Stimulated activated CD8-positive, alpha-beta memory T cell treated with anti-CD3 and anti-CD28 coated beads, Interleukin-4, amount 100 ng/mL, for 4 hours (primary cell): Measurements from ENCODE around the gene PALM2AKAP2.

ENCODE experiments used
- DNase-seq, 2 donors: peaks; one replicate each; pipeline ENCODE4 v3.0.0-alpha.2; 2020; ENCODE audit warnings: low read depth in 2 of 2, low spot score in 1 of 2

The PALM2AKAP2 gene

GRCh38 chr9:109771796-109772531, 8.0 kb upstream of the PALM2AKAP2 start:
- no peak for DNase-seq

GRCh38 chr9:109775516-109775915, 4.5 kb upstream of the PALM2AKAP2 start:
- no peak for DNase-seq

DNA sequence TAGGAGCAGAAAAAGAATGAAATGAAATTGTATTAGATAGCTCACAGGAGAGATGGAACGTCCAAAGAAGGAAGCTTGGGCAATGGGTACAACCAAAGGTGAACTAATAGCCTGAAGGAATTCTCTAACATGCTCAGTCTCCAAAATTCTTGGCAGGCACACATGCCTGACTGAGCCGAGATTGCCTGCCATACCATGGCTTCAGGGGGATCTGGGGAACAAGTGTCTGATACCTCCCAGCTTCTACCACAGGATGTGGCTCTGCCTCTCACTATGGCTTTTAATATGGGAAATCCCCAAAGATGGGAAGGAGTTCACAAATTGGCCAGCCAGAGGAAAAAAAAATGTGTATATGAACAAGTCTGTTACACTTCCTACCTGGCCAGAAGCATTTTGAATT, 3.6 kb upstream of the PALM2AKAP2 start:
- DNase-seq, result no peak

DNA sequence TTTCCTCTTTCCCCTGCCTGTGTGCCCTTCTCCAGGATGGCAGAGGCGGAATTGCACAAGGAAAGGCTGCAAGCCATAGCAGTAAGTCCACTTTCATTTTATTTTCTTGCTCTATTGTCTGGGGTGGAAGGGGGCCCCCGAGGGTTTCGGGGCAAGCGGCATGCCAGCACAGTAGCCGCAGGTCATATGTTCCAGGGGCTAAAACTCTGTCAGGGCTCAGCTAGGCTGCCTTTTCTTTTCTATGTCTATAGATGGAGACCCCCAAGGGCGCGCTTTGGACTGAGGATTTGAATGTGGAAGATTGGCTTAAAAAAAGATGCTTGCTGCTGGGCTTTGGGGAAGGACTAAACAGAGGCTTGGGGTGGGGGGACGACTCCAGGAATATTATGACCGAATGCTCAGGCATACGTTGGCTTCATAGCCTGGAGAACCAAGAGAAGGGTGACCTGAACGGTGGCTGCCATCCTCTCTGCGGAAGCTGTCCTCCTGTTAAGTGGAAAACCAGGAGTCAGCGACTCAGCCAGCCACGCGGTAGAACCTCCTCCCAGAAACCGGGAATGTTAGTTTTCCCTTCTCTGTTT, 545 bp downstream of the PALM2AKAP2 start:
- no peak for DNase-seq

GRCh38 chr9:109781086-109781485, 1.1 kb downstream of the PALM2AKAP2 start:
- no peak for DNase-seq

GRCh38 chr9:109781541-109782197, 1.7 kb downstream of the PALM2AKAP2 start:
- no peak for DNase-seq

DNA sequence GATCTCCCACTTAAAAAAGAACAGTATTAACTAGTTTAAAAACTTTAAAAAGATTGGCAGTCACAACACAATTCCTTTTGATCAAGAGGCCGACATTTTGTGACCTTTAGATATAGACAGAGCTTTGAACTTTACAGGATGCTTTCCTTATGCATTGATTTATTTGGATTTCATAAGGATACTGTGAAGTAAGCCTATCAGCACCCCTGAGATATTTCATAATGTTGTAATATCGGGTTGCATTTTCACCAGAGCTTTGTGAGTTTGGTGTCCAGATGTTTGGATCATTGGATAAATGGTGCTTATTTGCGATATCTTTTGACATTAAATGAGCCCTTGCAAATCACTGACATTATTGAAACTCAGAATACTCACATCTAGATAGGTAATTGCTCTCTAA, 7.7 kb downstream of the PALM2AKAP2 start:
- DNase-seq, result no peak

- DNase-seq, result no peak
These were observed 9.6 kb downstream of the PALM2AKAP2 start for GRCh38 chr9:109789556-109789955.

DNA sequence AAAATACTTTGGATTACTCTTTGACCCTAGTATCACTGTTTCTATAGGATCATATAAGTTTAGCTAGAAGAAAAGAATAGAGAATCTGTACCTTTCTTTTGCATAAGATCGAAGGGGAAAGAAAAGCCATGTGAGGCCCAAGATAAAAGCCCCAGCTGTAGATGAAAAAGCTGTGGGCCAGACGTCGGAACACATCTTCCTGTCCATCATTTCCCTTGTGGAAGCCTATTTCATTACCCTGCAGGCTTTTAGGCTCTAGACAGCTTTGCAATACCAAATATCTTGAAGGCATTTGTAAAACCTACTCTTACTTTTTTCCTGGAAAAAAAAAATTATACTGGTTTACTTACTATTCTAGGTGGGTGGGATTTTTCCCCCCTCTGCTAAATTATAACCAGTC, 10.0 kb downstream of the PALM2AKAP2 start:
- no peak for DNase-seq

- DNase-seq, result no peak
These were observed 11.1 kb downstream of the PALM2AKAP2 start for GRCh38 chr9:109791003-109791677.

DNA sequence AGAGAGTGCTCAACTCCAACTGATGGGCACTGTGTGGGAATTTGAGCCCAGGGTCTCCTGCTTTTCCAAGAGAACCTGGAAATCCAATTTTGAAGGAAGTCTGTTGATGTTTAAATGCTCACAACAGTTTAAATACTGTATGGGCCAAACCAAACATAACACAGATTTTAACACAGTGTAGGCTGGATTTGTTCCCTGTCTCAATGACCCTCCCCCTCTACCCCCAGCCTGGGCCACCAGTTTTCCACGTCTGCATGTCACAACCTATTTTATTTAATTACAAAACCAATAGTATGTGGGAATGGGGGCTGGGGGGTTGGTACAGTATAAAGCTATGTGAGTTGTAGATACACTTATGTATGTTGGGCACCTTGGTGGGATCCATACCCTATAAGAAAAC, 11.7 kb downstream of the PALM2AKAP2 start:
- no peak for DNase-seq

DNA sequence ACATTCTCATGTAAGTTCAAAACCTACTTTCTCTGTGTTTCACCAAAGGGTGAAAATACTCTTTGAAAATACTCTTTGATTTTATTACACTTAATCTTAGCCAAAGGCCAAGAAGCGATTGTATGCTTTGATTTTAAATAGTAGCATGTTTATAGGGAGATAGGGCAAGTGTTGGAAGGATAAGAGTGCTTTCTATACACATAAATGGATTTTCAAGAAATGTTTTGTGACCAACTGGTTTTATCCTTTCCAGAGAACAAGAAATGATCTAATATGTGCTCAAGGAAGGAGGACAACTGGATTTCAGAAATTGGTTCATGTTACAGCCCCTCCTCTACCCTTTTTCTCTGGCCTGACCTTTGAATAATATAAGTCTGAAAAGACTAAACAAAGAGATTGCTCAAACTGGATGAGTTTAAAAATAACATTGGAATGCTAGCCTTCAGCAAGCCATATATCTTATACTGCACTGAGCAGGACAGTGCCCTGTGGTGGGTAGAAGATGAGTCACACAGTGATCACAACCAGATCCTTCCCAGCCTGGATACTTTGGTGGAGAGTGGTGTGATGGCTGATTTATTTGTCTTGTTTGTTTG, 13.1 kb downstream of the PALM2AKAP2 start:
- no peak for DNase-seq

- DNase-seq, result no peak
These were observed 13.9 kb downstream of the PALM2AKAP2 start for GRCh38 chr9:109793921-109794320.

DNA sequence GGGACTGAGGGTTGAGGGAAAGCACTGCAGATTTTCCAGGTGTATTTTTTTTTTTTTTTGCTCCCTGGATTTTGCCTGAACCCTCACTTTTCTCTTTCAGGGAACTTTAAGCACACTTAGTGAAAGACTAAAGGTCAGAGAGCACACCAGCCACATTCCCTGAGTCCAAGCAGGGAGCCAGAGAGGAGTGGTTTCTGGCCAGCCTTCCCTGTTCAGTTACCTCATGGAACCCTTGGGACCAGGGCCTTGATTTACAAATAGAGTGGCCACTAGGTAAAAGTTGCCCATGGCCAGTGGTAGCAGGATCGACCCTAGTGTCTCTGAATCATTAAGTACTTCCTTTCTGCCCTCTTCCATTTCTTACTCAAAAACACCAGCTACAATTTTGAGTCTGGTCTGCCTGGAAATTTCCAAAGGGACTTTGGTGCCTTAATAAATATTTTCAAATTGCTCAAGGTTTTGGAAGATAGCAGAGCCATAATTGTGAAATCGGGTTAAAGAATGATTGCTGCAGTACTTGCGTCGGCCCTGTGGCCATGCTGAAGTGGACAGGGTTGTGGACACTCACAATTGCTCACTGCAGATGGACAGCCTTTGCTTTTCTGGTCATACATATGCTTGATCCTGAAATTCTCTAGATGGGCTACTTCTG, 14.5 kb downstream of the PALM2AKAP2 start:
- no peak for DNase-seq

DNA sequence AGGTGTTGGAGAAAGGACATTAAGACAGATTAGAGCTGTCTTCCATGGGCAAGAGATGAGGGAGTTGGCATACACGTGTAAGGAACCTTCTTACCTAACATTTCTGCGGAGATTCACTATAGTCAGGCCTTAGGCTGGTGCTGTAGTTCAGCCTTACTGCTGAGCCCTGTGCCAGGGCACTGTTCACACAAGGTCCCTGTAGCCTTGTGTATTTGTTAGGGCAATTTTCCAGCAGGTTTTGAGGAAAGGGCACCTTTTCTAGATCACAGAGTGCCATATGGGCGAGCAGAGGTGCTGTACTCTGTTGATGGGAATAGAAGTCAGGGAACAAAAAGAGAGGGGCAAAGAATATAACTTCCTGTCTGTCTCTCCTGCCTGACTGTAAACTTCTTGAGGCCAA, 15.6 kb downstream of the PALM2AKAP2 start:
- no peak for DNase-seq

- DNase-seq, result no peak
These were observed 16.1 kb downstream of the PALM2AKAP2 start for GRCh38 chr9:109796078-109796477.

DNA sequence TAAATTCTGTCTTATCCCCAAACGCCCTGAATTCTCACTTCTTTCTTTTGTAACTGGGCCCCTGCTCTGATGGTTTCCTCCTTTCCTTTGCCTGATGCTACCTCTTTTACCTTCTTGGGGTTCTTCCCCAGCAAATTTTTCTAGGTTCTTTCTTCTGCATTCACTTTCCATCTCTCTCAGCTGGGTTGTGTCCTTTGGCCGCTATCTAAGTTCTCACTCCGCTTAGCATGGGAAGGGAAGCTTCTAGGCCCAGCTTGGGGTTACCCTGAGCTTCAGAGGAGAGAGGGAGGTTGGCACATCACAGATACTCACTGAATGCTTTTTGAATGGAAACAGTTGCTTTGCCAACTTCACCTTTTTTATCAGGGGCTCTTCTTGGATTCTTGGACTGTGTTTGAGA, 17.0 kb downstream of the PALM2AKAP2 start:
- no peak for DNase-seq

DNA sequence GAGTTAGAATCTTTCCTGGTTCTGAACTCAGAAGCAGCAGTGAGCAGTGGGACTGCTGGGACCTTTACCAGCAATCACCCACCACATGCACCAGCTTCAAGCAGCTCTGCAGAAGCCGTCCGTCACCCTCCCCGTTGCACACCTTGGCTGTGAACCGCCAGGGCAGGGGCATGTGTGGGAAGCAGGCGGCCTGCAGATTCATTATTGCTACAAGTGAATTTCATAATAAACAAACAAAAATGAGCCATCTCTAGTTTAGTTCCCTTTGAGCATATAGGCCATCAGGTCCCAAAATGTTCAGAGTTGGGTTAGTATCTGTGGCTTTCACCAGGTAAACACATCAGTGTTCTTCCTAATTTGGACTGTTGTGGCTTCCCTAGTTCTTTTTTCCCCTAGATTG, 17.5 kb downstream of the PALM2AKAP2 start:
- no peak for DNase-seq

GRCh38 chr9:109799141-109799540, 19.1 kb downstream of the PALM2AKAP2 start:
- DNase-seq, result no peak

DNA sequence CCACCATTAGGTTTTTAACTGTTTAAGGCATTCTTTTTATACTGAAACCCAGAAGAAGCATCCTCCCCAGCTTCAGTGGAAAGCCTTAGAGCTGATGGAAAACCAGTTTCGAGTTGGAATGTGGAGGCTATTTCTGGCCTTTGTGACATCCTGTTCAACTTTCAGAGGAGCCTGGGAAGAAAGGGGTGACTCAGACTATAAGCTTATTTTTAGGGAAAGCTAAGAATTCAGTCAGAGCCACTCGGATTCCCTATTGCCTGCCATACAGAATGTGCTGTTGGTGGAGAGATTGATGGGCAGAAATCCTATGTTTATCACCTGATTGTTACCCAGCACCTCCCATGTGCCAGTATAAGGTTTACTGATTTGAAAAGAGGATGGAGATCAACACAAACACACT, 19.8 kb downstream of the PALM2AKAP2 start:
- no peak for DNase-seq

DNA sequence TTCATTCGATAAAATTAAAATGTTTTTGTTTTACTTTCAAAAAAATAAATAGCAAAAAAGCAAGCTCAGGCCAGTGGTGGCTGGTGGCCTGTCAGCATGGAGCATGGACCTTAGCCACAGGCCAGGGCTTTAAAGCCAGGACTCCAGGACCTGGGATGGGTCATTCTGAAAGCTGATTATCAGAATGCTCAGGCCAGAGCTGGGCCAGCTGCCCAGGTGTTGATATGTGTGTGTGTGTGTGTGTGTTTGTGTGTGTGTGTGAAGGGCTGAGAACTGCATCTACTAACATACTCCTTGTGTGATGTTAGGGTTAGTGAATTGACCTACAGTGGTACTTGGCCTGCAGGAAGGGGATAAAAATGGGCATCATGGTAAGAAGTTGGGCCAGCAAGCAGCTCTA, 21.5 kb downstream of the PALM2AKAP2 start:
- no peak for DNase-seq
